CD4-positive, alpha-beta T cell treated with Interleukin-17A for 1 hour (primary cell): Measurements from ENCODE around the gene MESP1.
A peak's percentile ranks its signal among the peaks of the same experiment; 100 is the strongest.

Experiments
- DNase-seq: peaks from one replicate; pipeline ENCODE4 v3.0.0-alpha.2; 2020

Gene MESP1

GRCh38 chr15:89780601-89781000 is 29.6 kb upstream of the MESP1 start:
- no peak for DNase-seq

GRCh38 chr15:89778861-89779260 is 27.8 kb upstream of the MESP1 start:
- DNase-seq: no peak

- no peak for DNase-seq
Observed at GRCh38 chr15:89777782-89778380, 26.8 kb upstream of the MESP1 start.

- DNase-seq: no peak
Observed at GRCh38 chr15:89777073-89777751, 26.2 kb upstream of the MESP1 start.

- DNase-seq: peak; percentile 44
Observed at GRCh38 chr15:89776274-89777072, 25.4 kb upstream of the MESP1 start, which contains the start of gene MESP2. Gene MESP2 (plus strand): TSS chr15:89776332. CDS start chr15:89776358, 26 bp downstream.

- DNase-seq: no peak
Observed at GRCh38 chr15:89775815-89776214, 24.8 kb upstream of the MESP1 start.

GRCh38 chr15:89774492-89774891 is 23.4 kb upstream of the MESP1 start:
- no peak for DNase-seq

GRCh38 chr15:89772932-89773583 is 22.0 kb upstream of the MESP1 start:
- DNase-seq: no peak

- DNase-seq: no peak
Observed at GRCh38 chr15:89770041-89770440, 19.0 kb upstream of the MESP1 start.

- DNase-seq: no peak
Observed at GRCh38 chr15:89769366-89769765, 18.3 kb upstream of the MESP1 start.

- no peak for DNase-seq
Observed at GRCh38 chr15:89768071-89768500, 17.0 kb upstream of the MESP1 start.

GRCh38 chr15:89767411-89767915 is 16.4 kb upstream of the MESP1 start:
- DNase-seq: no peak

GRCh38 chr15:89766357-89767311 is 15.6 kb upstream of the MESP1 start:
- no peak for DNase-seq

- DNase-seq: no peak
Observed at GRCh38 chr15:89765694-89766093, 14.6 kb upstream of the MESP1 start.

- DNase-seq: no peak
Observed at GRCh38 chr15:89761929-89762328, 10.9 kb upstream of the MESP1 start.

GRCh38 chr15:89761009-89761831 is 10.2 kb upstream of the MESP1 start:
- DNase-seq: no peak

- peak; percentile 63 for DNase-seq
Observed at GRCh38 chr15:89760303-89761008, 9.4 kb upstream of the MESP1 start.

GRCh38 chr15:89759835-89760234 is 8.8 kb upstream of the MESP1 start:
- no peak for DNase-seq

GRCh38 chr15:89758981-89759380 is 7.9 kb upstream of the MESP1 start:
- DNase-seq: no peak

GRCh38 chr15:89758283-89758682 is 7.2 kb upstream of the MESP1 start:
- DNase-seq: no peak
